NCI-H1930 (cell line): ENCODE data around the gene SRGAP2.
"Not testable (repeated sequence)": the region's sequence is repeated elsewhere in the genome, so short reads cannot be mapped to it uniquely, and the experiment has no call there.

Experiments used
- DNase-seq, 2 experiments: peaks; one replicate each; lab custom pipeline; 2025; lab: John Stamatoyannopoulos, UW

SRGAP2 gene

GRCh38 chr1:206203364-206204158 lies at the start of gene SRGAP2:
SRGAP2 (plus strand) TSS chr1:206203541; CDS start chr1:206205971, 2,430 bp downstream.
- DNase-seq, result peak in 1 of 2 experiments; percentile 2

- DNase-seq, result not testable (repeated sequence)
Measured at GRCh38 chr1:206167350-206168029, 35.9 kb upstream of the SRGAP2 start.

GRCh38 chr1:206169794-206170193 lies 33.5 kb upstream of the SRGAP2 start:
- DNase-seq, result not testable (repeated sequence)

- not testable (repeated sequence) for DNase-seq
Measured at GRCh38 chr1:206173110-206173719, 30.1 kb upstream of the SRGAP2 start.

GRCh38 chr1:206174182-206174868 lies 29.0 kb upstream of the SRGAP2 start:
- DNase-seq, result not testable (repeated sequence)

- DNase-seq, result not testable (repeated sequence)
Measured at GRCh38 chr1:206175459-206176113, 27.8 kb upstream of the SRGAP2 start.

GRCh38 chr1:206176114-206176502 lies 27.2 kb upstream of the SRGAP2 start:
- not testable (repeated sequence) for DNase-seq

- not testable (repeated sequence) for DNase-seq
Measured at GRCh38 chr1:206178061-206178989, 25.0 kb upstream of the SRGAP2 start.

GRCh38 chr1:206179666-206180065 lies 23.7 kb upstream of the SRGAP2 start:
- DNase-seq, result not testable (repeated sequence)

- not testable (repeated sequence) for DNase-seq
Measured at GRCh38 chr1:206182368-206183317, 20.7 kb upstream of the SRGAP2 start.

GRCh38 chr1:206183788-206184187 lies 19.6 kb upstream of the SRGAP2 start:
- DNase-seq, result not testable (repeated sequence)

GRCh38 chr1:206185778-206186177 lies 17.6 kb upstream of the SRGAP2 start:
- not testable (repeated sequence) for DNase-seq

GRCh38 chr1:206186826-206187225 lies 16.5 kb upstream of the SRGAP2 start:
- not testable (repeated sequence) for DNase-seq

- DNase-seq, result not testable (repeated sequence)
Measured at GRCh38 chr1:206195182-206195581, 8.2 kb upstream of the SRGAP2 start.

- DNase-seq, result not testable (repeated sequence)
Measured at GRCh38 chr1:206196748-206197424, 6.5 kb upstream of the SRGAP2 start.

- DNase-seq, result peak; percentile 97 to 98
Measured at GRCh38 chr1:206202789-206203363, 465 bp upstream of the SRGAP2 start, which contains the start of gene FAM72A. FAM72A (minus strand) TSS chr1:206202839; CDS start chr1:206202025, 814 bp downstream.

GRCh38 chr1:206204159-206204511 lies 794 bp downstream of the SRGAP2 start:
- not testable (repeated sequence) for DNase-seq

- not testable (repeated sequence) for DNase-seq
Measured at GRCh38 chr1:206204871-206205270, 1.5 kb downstream of the SRGAP2 start.
